Upper lobe of left lung (tissue), 4 donors: Measurements from ENCODE around the gene APOBEC3F.

Experiments
- EP300 ChIP-seq, 4 donors: sonication (generic); formaldehyde crosslinking; IDR thresholded peaks; one replicate each; pipeline ENCODE4 v1.5.1; 2017; ENCODE audit warnings: antibody characterized with exemption in 4 of 4, control low read depth in 2 of 4
- POLR2A ChIP-seq, 4 donors: fragments of 450-650 bp; IDR thresholded peaks; one replicate each; pipeline ENCODE4 v1.5.1; 2016 to 2017; ENCODE audit warnings: antibody characterized with exemption in 4 of 4, mild to moderate bottlenecking in 2 of 4
- POLR2AphosphoS5 ChIP-seq, 2 donors: sonication (generic); formaldehyde crosslinking; IDR thresholded peaks; one replicate each; pipeline ENCODE4 v1.5.1; 2017; ENCODE audit warnings: antibody characterized with exemption in 2 of 2
- TF ChIP-seq, protein P1 (sequence below), 6 experiments: fragments of 450-650 bp in 4 of 6; fragments of 200-600 bp in 2 of 6; sonication (generic) in 2 of 6; IDR thresholded peaks; one replicate each; pipeline ENCODE4 v1.5.1; 2016 to 2019; ENCODE audit warnings: antibody characterized with exemption in 6 of 6

DNA sequence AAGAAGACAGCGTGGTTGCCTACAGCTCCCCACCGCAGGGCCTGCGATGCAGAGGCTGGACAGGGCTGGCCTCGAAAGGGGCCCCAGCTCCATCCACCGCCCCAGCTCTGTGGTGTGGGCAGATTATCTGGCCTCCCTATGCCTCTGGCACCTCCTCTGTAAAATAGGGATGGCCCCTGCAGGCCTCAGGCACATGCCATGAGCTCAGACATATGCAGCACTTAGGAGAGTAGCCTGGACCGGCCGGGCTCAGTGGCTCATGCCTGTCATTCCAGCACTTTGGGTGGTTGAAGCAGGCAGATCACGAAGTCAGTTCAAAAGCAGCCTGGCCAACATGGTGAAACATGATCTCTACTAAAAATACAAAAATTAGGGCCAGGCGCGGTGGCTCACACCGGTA lies 12.4 kb upstream of the APOBEC3F start:
- TF ChIP-seq, protein P1, sequence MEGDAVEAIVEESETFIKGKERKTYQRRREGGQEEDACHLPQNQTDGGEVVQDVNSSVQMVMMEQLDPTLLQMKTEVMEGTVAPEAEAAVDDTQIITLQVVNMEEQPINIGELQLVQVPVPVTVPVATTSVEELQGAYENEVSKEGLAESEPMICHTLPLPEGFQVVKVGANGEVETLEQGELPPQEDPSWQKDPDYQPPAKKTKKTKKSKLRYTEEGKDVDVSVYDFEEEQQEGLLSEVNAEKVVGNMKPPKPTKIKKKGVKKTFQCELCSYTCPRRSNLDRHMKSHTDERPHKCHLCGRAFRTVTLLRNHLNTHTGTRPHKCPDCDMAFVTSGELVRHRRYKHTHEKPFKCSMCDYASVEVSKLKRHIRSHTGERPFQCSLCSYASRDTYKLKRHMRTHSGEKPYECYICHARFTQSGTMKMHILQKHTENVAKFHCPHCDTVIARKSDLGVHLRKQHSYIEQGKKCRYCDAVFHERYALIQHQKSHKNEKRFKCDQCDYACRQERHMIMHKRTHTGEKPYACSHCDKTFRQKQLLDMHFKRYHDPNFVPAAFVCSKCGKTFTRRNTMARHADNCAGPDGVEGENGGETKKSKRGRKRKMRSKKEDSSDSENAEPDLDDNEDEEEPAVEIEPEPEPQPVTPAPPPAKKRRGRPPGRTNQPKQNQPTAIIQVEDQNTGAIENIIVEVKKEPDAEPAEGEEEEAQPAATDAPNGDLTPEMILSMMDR (IDR thresholded peaks at IDR 0.05), result no peak
- no peak for TF ChIP-seq POLR2AphosphoS5 (IDR thresholded peaks at IDR 0.05)
- no peak for TF ChIP-seq EP300 (IDR thresholded peaks at IDR 0.05)
- TF ChIP-seq POLR2A (IDR thresholded peaks at IDR 0.05), result no peak
